NCI-H526 treated with DMSO at 0.1 percent for 48 hours (cell line): ENCODE data around the gene HACD1.
"Not testable (repeated sequence)": the region's sequence is repeated elsewhere in the genome, so short reads cannot be mapped to it uniquely, and the experiment has no call there.

Experiments used
- DNase-seq: peaks from one replicate; lab custom pipeline; 2025; lab: John Stamatoyannopoulos, UW

The HACD1 gene

DNA sequence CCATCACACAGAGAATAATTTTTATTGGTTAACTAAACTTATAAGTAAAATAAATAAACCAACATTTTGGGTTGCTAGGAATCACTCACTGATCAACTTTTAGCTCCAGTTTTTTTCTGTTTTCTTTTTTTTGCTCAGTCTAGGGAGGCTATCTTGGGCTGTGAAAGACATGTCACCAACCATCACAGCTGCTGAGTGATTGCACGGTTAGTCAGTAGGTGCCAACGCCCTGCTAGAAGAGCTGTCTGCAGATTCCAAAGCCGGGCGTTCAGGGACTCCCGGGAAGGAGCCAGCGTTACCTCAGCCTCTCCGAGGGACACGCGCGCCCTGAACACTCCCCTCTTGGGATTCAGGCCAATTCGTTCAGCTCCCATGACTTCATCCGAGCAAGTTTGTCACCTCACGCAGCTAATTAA, 26.2 kb upstream of the HACD1 start:
- DNase-seq: no peak

DNA sequence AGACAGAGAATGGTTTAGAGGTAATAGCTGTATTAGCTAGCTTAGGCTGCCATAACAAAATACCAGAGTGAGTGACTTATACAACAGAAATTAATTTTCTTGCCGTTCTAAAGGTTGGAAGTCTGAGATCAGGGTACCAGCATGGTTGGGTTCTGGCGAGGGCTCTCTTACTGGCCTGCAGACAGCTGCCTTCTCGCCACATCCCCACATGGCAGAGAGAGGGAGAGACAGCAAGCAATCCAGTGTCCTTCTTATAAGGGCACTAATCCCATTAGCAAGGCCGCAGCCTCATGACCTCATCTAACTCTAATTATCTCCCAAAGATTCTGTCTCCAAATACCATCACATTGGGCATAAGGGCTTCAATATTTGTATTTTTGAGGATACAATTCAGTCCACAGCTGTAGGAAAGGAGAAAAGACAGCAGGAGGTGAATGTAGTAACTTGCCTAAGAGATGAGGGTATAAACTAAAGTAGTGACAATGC, 23.2 kb upstream of the HACD1 start:
- no peak for DNase-seq

DNA sequence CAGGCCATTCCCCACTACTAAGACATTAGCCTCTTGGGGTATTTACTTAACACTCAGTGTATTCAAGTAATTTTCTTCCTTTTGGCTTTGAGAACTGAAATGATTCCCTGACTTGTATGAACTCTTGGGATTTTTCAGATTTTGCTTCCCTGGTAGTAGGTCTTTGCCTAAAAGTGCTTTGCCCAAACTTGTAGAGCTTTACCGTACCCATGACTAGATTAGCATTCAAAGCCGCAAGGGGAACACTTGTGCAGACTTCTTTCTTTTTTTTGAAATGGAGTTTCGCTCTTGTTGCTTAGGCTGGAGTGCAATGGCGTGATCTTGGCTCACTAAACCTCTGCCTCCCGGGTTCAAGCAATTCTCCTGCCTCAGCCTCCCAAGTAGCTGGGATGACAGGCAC, 20.7 kb upstream of the HACD1 start:
- no peak for DNase-seq

DNA sequence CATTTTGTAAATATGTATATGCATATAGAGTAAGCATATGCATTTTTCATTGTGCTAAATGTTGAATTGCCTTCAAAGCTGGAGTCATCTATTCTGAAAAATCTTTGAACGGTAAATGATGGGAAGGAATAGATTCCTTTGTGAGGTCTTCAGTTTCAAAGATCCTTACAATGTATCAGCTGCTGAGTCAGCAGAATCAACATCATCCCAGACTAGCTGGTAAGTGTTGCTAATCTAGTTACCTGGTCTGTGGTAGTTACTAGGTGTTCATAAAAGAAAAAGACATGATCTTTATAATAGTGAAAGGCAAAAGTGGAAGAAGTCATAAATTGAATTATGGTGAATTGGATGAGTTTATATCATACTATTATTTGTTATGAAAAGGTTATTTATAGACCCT, 16.2 kb upstream of the HACD1 start:
- DNase-seq: no peak

DNA sequence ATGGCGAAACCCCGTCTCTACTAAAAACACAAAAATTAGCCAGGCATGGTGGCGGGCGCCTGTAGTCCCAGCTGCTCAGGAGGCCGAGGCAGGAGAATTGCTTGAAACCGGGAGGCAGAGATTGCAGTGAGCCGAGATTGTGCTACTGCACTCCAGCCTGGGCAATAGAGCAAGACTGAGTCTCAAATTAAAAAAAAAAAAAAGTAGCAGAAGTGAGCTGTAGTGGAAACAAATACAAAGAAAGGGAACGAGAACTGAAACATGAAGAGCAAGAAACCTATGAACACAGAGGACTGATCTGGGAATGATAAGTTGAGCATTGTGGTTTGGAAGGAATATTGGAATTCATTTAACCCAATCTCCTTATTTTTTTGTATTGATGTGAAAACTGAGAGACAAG, 15.4 kb upstream of the HACD1 start:
- not testable (repeated sequence) for DNase-seq

DNA sequence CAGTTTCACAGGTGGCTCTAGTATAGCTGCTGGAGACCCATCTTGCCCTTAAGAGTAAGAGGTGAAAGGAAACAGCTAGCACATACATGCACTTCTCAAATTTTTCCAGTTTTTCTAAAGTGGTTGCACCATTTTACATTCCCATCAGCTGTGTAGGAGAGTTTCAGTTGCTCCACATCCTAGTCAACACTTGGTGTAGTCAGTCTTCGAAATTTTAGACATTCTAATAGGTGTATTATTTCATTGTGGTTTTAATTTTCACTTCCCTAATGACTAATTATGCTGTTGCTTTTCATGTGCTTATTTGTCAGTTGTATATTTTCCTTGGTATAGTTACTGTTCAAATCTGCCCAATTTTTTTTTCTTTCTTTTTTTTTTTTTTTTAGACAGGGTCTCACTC, 9.5 kb upstream of the HACD1 start:
- no peak for DNase-seq

DNA sequence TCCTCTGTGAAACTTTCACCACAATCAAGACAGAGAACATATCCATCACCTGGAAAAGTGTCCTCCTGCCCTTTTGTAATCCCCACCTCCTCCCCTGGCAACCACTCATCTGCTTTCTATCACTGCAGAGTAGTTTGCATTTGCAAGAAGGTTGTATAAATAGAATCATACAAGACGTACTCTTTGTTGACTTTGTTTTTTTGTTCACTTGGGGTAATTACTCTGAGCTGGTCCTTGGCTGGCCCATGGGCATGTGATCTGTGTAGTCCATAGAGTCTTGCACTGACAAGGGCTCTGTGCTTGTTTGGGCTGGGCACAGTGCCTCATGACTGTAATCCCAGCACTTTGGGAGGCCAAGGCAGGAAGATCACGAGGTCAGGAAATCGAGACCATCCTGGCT, 7.8 kb upstream of the HACD1 start:
- DNase-seq: no peak

DNA sequence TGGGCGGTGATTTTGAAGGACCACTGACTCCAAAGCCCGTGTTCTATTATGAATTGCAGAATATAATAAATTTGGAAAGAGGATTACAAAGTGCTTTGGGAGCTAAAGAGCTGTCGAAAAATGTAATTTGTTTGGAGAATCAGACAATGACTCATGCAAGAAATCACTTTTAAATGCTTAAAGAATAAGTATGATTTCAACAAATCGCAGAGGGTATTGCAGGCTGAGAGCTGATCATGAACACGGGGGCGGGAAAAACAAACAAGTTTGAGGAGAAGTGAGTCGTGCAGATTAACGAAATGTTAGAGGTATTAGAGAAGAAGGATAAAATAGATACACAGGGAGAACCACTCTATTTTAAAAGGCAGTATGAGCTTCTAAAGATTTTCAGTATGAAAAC, 4.9 kb upstream of the HACD1 start:
- DNase-seq: no peak

DNA sequence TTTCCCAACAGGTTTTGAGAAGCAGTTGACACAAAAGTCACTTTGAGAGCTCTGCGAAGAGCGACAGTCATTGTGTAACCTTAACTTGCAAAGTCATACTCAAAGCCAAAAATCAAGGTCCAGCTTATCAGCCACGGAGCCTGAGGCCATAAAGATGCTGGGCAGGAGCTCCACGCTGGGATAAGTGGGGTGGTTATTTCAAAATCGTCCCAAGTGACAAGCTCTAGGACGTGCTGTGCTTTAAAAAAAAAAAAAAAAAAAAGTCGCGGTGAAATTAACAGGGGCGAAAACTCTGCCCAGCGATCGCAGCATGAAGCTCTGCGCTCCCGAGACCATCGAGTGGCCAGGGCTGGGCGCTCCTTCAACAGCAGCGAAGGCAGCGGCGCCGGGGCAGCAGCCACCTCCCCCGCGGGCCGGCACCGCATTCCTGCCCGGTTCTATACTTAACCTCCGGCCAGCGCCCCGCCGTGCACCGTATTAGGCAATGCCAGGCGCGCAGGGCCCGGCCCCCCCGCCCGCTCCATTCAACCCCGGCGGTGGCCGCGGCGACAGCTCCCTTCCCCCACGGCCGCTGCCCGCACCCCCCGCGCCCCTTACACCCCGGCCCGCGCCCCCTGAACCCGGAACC, 657 bp downstream of the HACD1 start:
- no peak for DNase-seq

DNA sequence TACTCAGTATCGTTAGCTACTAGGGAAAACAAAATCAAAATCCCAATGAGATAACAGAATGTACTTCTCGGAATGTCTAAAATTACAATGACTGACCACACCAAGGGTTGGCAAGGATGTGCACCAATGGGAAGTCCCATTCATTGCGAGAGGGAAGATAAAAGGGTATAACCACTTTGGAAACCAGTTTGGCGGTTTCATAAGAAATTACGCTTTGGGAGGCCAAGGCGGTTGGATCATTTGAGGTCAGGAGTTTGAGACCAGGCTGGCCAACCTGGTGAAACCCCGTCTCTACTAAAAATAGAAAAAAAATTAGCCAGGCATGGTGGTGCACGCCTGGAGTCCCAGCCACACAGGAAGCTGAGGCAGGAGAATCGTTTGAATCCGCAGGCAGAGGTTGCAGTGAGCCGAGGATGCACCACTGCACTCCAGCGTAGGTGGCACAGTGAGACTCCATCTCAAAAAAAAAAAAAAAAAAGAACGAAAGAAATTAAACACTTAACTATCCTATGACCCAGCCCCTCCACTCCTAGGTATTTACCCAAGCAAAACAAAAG, 7.6 kb downstream of the HACD1 start:
- DNase-seq: no peak

DNA sequence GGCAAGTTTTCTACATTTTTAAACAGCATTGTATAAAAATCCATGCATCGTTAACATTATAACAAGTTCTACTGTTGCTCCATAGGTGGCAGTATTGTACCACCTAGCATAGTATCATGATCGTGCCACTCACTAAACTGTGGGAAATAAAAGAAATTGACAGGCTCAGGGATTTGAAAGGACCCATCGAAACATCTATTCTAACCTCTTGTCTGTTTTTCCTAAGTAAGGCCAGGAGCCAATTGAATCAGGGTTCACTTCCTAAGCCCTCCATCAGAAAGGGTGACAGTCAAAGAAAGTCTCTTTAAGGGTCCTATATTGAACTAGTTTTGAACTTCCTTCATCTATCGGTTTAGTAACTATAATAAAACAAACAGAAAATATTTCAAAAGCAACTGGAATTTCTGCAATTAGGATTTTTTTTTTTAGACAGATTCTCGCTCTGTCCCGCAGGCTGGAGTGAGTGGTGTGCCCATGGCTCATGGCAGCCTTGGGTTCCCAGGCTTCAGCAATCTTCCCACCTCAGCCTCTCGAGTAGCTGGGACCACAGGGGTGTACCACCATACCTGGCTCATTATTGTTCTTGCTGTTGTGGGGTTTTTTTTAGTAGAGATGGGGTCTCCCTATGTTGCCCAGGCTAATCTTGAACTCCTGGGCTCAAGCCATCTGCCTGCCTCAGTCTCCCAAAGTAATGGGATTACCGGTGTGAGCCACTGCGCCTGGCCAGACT, 9.4 kb downstream of the HACD1 start:
- no peak for DNase-seq

DNA sequence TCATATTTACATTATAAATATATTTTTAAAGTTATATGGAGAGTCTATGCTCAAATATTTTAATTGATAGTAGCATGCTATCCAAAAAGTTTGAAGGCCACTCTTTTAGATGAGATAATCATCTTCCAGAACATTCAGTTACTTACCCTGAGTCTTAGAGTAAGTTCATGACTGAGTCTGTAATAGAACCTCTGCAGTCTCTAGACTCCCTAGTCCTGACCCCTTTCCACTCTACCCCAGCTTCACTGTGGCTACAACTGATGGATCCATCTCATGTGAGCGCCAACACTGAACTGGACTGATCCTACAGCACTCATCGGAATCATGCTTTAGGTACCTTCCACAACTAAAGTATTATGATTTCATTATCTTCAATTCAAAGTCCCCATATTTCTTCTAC, 10.1 kb downstream of the HACD1 start:
- no peak for DNase-seq

DNA sequence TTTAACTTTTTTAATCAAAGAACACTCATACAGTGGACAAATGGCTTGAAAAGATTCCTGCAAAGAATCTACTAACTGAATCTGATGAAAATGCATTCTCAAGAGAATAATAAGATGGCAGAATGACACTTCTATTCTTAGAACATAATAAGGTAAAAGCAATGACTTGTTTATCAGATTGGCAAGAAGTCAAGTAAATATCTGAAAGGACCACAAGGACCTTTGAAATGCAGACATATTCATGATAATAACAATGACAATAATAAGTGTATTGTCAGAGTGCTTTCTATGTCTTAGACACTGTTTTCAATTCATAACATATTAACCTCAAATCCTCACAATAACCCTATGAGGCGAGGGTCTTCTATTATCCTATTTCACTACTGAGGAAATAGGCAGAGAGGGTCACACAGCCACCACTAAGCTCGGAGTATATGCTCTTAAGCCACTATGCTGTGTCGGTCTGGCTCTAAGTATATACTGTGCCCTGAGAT, 10.6 kb downstream of the HACD1 start:
- no peak for DNase-seq

DNA sequence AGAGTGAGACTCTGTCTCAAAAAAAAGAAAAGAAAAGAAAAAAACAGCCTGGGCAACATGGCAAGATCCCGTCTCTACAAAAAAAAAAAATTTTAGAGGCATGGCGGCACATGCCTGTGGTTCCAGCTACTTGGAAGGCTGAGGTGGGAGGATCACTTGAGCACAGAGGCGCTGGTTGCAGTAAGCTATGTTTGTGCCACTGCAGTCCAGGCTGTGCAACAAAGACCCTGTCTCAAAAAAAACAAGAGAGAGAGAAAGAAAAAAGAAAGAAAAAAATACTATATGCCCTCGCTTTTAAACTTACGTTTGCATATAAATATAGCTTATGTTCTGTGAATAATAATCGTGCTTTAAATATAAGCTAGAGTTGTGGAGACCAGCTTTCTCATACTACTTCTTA, 11.2 kb downstream of the HACD1 start:
- DNase-seq: no peak

DNA sequence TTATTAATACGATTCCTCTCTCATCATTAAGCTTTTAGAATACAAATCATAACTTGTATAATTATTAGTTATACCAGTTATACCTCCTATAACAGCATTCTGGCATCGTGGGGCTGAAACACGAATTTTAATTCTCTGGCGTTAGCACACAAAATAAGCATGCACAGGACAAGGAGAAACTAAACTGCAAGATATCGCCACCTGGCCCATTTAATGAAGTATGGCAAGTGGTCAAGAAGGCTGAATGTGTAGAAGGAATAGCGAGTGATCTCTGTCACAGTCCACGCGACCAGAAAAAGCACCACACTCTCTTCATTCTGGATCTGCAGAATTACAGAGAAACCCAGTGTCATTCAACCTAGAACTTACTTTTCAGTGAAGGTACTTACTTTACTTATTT, 18.1 kb downstream of the HACD1 start:
- DNase-seq: no peak

DNA sequence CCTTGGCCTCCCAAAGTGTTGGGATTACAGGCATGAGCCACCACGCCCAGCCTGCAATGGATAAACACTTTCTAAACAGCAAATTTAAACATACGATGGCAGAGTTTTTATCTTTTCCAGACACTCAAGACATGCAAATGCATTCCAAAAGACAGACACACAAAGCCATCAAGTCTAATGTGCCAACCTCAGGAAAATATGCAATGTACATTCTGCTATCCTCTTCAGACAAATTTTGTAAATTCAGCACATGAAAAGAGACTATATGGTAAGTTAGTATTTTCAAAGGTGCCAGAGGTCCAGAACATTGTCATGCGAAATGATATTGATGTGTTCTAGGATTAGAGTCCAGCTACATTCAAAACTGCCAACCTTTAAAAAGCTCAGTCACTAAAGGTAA, 19.8 kb downstream of the HACD1 start:
- no peak for DNase-seq

DNA sequence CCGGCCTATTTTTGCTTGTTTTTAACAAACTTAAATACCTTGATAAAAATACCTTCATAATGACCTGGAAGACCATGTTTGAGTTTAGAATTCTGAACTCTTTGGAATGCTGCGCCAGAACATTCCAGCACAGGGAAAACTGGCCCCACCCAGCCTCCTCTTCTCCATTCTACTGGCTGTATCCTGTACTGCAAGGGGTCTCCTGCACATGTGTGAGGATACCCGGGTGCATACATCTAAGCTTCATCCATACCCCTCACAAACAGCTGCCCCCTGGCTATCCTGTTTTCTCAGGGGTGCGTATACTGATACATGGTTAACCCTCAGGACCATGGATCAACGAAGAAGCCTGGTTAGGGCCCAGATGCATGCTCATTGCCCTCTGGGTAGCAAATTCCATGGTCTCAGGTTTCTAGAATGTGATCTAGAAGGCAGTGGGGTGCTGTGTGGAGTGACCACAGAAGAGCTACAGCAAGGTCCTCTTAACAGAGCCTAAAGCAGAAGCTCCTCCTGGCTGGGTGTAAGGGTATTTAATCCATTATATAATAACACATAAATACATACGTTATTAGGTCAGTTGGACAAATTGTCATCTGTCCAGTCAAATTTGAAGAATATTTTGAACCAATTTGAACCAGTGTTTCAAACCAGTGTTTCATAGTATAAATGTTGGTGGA, 26.1 kb downstream of the HACD1 start:
- no peak for DNase-seq

DNA sequence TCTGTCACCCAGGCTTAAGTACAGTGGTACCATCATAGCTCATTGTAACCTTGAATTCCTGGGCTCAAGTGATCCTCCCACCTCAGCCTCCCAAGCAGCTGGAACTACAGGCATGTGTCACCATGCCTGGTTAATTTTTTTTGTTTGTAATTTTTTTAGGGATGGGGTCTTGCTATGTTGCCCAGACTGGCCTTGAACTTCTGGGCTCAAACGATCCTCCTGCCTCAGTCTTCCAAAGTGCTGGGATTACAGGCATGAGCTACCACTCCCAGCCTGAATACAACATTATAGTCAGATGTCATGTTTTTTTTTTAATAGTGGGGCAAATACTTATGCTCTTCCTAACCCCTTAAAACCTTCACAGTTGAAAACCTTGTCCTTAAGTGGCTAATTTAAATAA, 27.9 kb downstream of the HACD1 start:
- not testable (repeated sequence) for DNase-seq

DNA sequence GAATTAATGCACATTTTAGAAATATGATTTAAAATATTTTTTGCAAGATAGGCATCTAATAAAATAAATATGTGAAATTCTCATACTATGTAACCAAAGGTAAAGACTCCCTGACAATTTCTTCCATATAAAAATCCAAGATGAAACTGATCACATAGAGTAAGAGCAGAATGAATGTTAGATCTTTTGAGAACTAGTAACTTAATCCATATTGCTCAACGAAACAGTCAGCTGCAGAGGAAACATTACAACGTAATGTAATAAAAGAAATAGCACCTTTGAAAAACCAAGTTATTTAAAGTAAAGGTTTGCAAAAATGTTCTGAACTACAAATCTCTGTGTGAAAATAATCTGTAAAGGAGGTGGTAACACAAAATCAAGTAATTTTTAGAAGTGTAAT, 28.8 kb downstream of the HACD1 start:
- no peak for DNase-seq

DNA sequence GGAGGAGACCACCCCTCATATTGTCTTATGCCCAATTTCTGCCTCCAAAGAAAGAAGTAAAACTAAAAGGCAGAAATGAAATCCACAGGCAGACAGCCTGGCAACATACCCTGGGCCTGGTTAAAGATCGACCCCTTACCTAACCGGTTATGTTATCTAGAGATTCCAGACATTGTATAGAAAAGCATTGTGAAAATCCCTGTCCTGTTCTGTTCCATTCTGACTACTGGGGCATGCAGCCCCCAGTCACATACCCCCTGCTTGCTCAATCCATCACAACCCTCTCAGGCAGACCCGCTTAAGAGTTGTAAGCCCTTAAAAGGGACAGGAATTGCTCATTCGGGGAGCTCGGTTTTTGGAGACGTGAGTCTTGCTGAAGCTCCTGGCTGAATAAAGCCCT, 29.9 kb downstream of the HACD1 start:
- DNase-seq: not testable (repeated sequence)

DNA sequence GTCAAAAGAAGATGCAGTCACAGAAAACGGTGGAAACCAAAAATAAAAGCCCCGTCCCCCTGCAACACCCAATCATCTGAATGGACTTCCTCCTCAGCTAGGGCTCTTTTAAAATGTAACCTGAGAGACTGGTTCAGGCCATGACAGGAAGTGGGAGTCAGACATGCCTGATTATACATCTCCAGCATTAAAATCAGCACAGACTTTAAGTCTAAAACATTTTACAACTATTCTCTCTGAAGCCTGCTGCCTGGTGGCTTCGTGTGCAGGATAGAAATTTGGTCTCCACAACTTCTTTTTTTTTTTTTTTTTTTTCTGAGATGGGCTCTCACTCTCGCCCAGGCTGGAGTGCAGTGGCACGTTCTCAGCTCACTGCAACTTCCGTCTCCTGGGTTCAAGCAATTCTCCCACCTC, 30.3 kb downstream of the HACD1 start:
- no peak for DNase-seq

DNA sequence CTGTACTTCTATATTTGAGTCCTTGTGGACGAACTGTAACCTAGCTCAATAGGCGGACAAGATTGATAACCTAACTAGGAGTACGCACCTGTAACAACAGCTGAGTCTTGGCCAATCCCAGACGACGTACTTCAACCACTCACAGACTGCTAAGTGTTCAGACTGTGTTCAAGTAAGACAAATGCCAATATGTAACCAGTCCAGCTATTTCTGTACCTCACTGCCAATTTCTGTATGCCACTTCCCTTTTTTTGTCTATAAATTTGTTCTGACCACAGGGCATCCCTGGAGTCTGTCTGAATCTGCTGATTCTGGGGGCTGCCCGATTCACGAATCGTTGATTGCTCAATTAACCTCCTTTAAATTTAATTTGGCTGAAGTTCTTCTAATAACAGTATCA, 32.2 kb downstream of the HACD1 start:
- no peak for DNase-seq

DNA sequence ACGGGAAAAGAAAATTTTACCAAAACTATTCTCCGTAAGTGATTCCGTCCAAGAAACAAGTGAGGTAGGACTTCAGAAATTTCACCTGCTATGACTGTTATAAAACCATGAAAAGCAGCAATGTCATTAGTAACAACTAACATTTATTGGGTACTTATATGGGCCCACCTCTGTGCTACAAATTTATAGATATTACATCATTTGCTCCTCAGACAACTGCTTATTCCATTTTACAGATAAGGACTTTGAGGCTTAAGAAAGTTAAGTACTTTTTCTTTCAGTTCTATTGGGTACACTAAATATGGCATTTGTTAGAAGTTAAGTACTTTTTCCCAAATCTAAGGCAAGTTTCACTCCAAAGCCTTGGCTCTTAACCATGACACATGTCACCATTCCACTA, 36.3 kb downstream of the HACD1 start:
- DNase-seq: no peak
